OCI-LY7 (cell line): ENCODE data around the gene CDON.

Experiments used
- CTCF ChIP-seq: fragments of 200-600 bp; sonication (generic); conservative IDR thresholded peaks from 2 replicates; pipeline ENCODE4 v1.5.1; 2014; ENCODE audit warnings: mild to moderate bottlenecking, antibody characterized with exemption, low read length, moderate library complexity, mixed read lengths
- EZH2phosphoT487 ChIP-seq: fragments of 200-600 bp; sonication (generic); IDR thresholded peaks from 2 replicates; pipeline ENCODE4 v1.6.1; 2018; ENCODE audit warnings: low read depth, borderline replicate concordance, mild to moderate bottlenecking, mixed run types, antibody characterized with exemption, low read length, moderate library complexity, mixed read lengths

- TF ChIP-seq CTCF, result no peak
- TF ChIP-seq EZH2phosphoT487, result no peak
Observed at GRCh38 chr11:125959511-125959910, 103.2 kb downstream of the CDON start.
